ENCODE data around the gene MRI1.

- TF ChIP-seq CTCF (tag by site-specific recombination; IDR thresholded peaks at IDR 0.05) (no peak), ZNF837 (tag by site-specific recombination; IDR thresholded peaks at IDR 0.05) (no peak), SP2 (tag by site-specific recombination; IDR thresholded peaks at IDR 0.05) (no peak)
Measured at GRCh38 chr19:13807421-13808021, 43.2 kb downstream of the MRI1 start.
